Measurements from ENCODE around the gene GABRG3. TPM values are rescaled to one million over a fixed set of nuclear protein-coding genes. Genes with fewer than 3 reads are reported as not detected.

The GABRG3 gene
- total and polyA plus RNA-seq, 12 donors, result 0.08 to 1.1 (median 0.44) TPM; not detected in 5

- H3K9me3 ChIP-seq (replicated peaks in 1 of 3), result no peaks in the 10 kb centered on the region
- WGBS, 4 donors, result 63 to 78% (median 74%) methylated on average over 8 of the region's 8 CpGs
- no peak for DNase-seq
- intact Hi-C loops (cut with DNase I), result no loop called here
- no peak overlapping the region for H3K4me3 ChIP-seq
- no peaks in the 10 kb centered on the region for H3K36me3 ChIP-seq (replicated peaks in 1 of 2)
- TF ChIP-seq CTCF (IDR thresholded peaks at IDR 0.05) (no peak), POLR2A (IDR thresholded peaks at IDR 0.05) (no peak)
- no peak overlapping the region for H3K27ac ChIP-seq
- H3K27me3 ChIP-seq, result no peaks in the 10 kb centered on the region
- H3K4me1 ChIP-seq (replicated peaks in 1 of 2), result no peaks in the 10 kb centered on the region
Measured at GRCh38 chr15:27463525-27464088, 492.6 kb downstream of the GABRG3 start.

DNA sequence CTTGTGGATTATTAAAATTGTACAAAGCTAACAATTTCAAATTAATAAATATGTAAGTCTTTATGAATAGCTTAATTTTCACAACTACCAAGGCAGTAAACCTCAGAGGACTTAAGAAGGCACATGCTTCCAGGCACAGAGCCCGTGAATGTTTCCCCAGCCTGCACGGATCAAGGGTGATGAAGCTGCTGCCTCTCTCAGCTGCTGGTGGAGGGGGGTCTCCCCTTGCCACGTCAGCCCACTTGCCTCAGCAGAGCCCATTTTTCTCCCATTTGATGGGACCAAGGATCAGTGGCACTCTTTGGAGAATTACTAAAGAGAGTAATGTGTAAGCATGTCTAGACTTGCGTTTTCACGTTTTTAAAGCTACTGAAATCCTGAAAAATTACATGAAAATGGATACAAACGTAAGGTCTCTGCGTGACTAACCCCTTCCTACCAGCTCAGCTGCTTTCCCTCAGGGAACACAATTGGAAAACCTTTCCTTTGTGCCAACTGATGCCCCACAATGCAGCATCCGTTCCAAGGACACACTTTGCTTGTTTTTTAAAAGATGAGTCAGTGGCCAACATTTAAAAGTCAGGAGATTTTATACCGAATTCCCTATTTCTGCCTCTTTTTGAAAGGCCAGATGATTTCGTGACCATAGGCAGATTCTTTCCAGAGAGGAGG is 494.1 kb downstream of the GABRG3 start:
- TF ChIP-seq CTCF (IDR thresholded peaks at IDR 0.05) (no peak), POLR2A (IDR thresholded peaks at IDR 0.05) (no peak)

DNA sequence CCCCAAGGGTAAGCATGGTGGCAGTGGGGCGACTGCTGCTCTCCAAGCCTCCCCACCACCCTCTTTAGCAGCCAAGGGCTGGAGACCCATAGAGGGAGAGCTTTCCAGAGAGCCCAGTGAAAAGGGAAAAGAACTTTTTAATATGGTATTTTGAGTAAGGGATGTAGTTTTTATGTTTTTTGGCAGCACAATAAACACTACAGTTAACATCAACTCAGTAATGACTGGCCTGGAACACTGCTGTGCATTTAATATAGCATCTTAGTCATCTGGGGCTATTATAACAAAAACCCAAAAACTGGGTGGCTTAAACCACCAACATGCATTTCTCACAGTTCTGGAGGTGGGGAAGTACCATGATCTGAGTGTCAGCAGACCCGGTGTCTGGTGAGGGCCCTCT is 495.8 kb downstream of the GABRG3 start:
- 73 to 85% (median 79%) methylated on average over 2 of the region's 2 CpGs for WGBS, 4 donors
- Histone ChIP-seq H3K27ac (no peak overlapping the region), H3K9me3 (replicated peaks in 1 of 3) (no peaks in the 10 kb centered on the region), H3K4me3 (no peak overlapping the region), H3K27me3 (no peaks in the 10 kb centered on the region), H3K36me3 (replicated peaks in 1 of 2) (no peaks in the 10 kb centered on the region), H3K4me1 (replicated peaks in 1 of 2) (no peaks in the 10 kb centered on the region)
- TF ChIP-seq CTCF (IDR thresholded peaks at IDR 0.05), result no peak
- no peak for TF ChIP-seq POLR2A (IDR thresholded peaks at IDR 0.05)
- no peak for DNase-seq
- intact Hi-C loops (cut with DNase I), result no loop called here

More for the DNA sequence above, 494.1 kb downstream of the GABRG3 start:
- Histone ChIP-seq H3K9me3 (replicated peaks in 1 of 3) (no peaks in the 10 kb centered on the region), H3K36me3 (replicated peaks in 1 of 2) (no peaks in the 10 kb centered on the region), H3K27me3 (no peaks in the 10 kb centered on the region), H3K4me1 (replicated peaks in 1 of 2) (no peaks in the 10 kb centered on the region), H3K27ac (no peak overlapping the region), H3K4me3 (no peak overlapping the region)
- 41 to 49% (median 47%) methylated on average over 10 of the region's 10 CpGs for WGBS, 4 donors
- intact Hi-C loops (cut with DNase I), result no loop called here
- no peak for DNase-seq

- no peak for DNase-seq
- Histone ChIP-seq H3K4me1 (replicated peaks in 1 of 2) (no peaks in the 10 kb centered on the region), H3K4me3 (no peak overlapping the region), H3K9me3 (replicated peaks in 1 of 3) (no peaks in the 10 kb centered on the region), H3K36me3 (replicated peaks in 1 of 2) (no peaks in the 10 kb centered on the region), H3K27me3 (no peaks in the 10 kb centered on the region), H3K27ac (no peak overlapping the region)
- TF ChIP-seq POLR2A (IDR thresholded peaks at IDR 0.05), result no peak
- TF ChIP-seq CTCF (IDR thresholded peaks at IDR 0.05), result no peak
- 43 to 57% (median 48%) methylated on average over 3 of the region's 3 CpGs for WGBS, 4 donors
- intact Hi-C loops (cut with DNase I), result no loop called here
Measured at GRCh38 chr15:27468151-27468591, 497.2 kb downstream of the GABRG3 start.

Data from adrenal gland (tissue), 12 donors.